A549 (cell line): Measurements from ENCODE around the gene TLCD2. TPM values are rescaled to one million over a fixed set of nuclear protein-coding genes. Genes with fewer than 3 reads are reported as not detected.

ENCODE experiments used
- ATAC-seq, 2 experiments: fragments of 200-7000 bp in 1 of 2; fragments of >200 bp in 1 of 2; cut with Nextera tagmentation in 1 of 2; cut with Tn5 transposase in 1 of 2; 3 replicates each; pipeline versions ENCODE4 v1.8.0 to v1.9.1; 2018 to 2020; ENCODE audit warnings: mild to moderate bottlenecking in 1 of 2, moderate library complexity in 1 of 2
- CTCF ChIA-PET: fragments of 300-600 bp; sonication (Branson Sonifier 250); formaldehyde crosslinking; extraction: SDS; loops from one replicate; lab custom pipeline; 2021; ENCODE audit warnings: antibody characterized with exemption, inconsistent platforms; lab: Yijun Ruan, JAX
- POLR2A ChIA-PET: fragments of 350-600 bp; formaldehyde crosslinking; extraction: SDS; loops from one replicate; lab custom pipeline; 2021; ENCODE audit warnings: antibody characterized with exemption, inconsistent platforms; lab: Yijun Ruan, JAX
- DNase-seq, 2 experiments: peaks; one replicate each; pipeline versions ENCODE4 v3.0.0 to v3.0.0-alpha.2; 2011 to 2016; ENCODE audit warnings: low read depth in 1 of 2, low spot score in 1 of 2
- FAIRE-seq: peaks from 2 replicates; lab custom pipeline; 2011; peaks lifted over from hg19 to GRCh38; lab: Jason Lieb, UNC
- H3K27ac ChIP-seq, 2 experiments: fragments of >200 bp; sonication (Bioruptor Twin); formaldehyde crosslinking; 3 replicates each; pipeline ENCODE4 v1.5.1; 2016 to 2017
- H3K4me1 ChIP-seq: fragments of >200 bp; sonication (Bioruptor Twin); formaldehyde crosslinking; 3 replicates; pipeline ENCODE4 v1.6.1; 2016
- H3K4me2 ChIP-seq: fragments of >200 bp; sonication (Bioruptor Twin); formaldehyde crosslinking; 3 replicates; pipeline ENCODE4 v1.6.1; 2016
- H3K4me3 ChIP-seq: fragments of >200 bp; sonication (Bioruptor Twin); formaldehyde crosslinking; 3 replicates; pipeline ENCODE4 v1.5.1; 2016
- H3K9me3 ChIP-seq: fragments of >200 bp; sonication (Bioruptor Twin); formaldehyde crosslinking; 3 replicates; pipeline ENCODE4 v1.6.1; 2016
- CBX2 ChIP-seq: fragments of 200-600 bp; sonication (generic); IDR thresholded peaks from 2 replicates; pipeline ENCODE4 v1.6.1; 2016; ENCODE audit warnings: low read depth, mild to moderate bottlenecking, borderline replicate concordance
- CHD4 ChIP-seq: fragments of 200-600 bp; sonication (generic); IDR thresholded peaks from 2 replicates; pipeline ENCODE4 v1.6.1; 2016; ENCODE audit warnings: antibody characterized with exemption, mild to moderate bottlenecking, borderline replicate concordance
- EP300 ChIP-seq, 2 experiments: fragments of >200 bp; sonication (Bioruptor Twin); formaldehyde crosslinking; IDR thresholded peaks; 2 replicates in 1 of 2; 3 replicates in 1 of 2; pipeline ENCODE4 v1.6.1; 2016 to 2017
- FOSL2 ChIP-seq, 2 experiments: fragments of 450-650 bp in 1 of 2; fragments of >200 bp in 1 of 2; sonication (Bioruptor Twin) in 1 of 2; formaldehyde crosslinking; IDR thresholded peaks; 2 replicates each; pipeline versions ENCODE4 v1.5.0 to v1.6.1; 2016 to 2020; ENCODE audit warnings: mild to moderate bottlenecking in 1 of 2, moderate library complexity in 1 of 2
- GATA3 ChIP-seq: IDR thresholded peaks from 2 replicates; pipeline ENCODE4 v1.6.1; 2012; ENCODE audit warnings: borderline replicate concordance
- HDAC2 ChIP-seq: fragments of 200-600 bp; sonication (generic); IDR thresholded peaks from 2 replicates; pipeline ENCODE4 v1.6.1; 2016
- HEYL ChIP-seq: fragments of 250-450 bp; sonication (Bioruptor Pico); IDR thresholded peaks from 2 replicates; pipeline ENCODE4 v1.8.0; 2021; ENCODE audit warnings: mild to moderate bottlenecking, moderate library complexity
- HOXB5 ChIP-seq: fragments of 250-450 bp; sonication (Bioruptor Pico); IDR thresholded peaks from 2 replicates; pipeline ENCODE4 v1.5.0; 2020; ENCODE audit warnings: mild to moderate bottlenecking, moderate library complexity
- JUN ChIP-seq, 2 experiments: fragments of >200 bp; sonication (Bioruptor Twin); formaldehyde crosslinking; IDR thresholded peaks; 2 replicates in 1 of 2; 3 replicates in 1 of 2; pipeline ENCODE4 v1.6.1; 2016 to 2017
- KDM1A ChIP-seq: fragments of 200-600 bp; sonication (generic); IDR thresholded peaks from 2 replicates; pipeline ENCODE4 v1.6.1; 2016; ENCODE audit warnings: low read depth, mild to moderate bottlenecking
- KDM5A ChIP-seq: fragments of 200-600 bp; sonication (generic); IDR thresholded peaks from 2 replicates; pipeline ENCODE4 v1.6.1; 2016; ENCODE audit warnings: antibody characterized with exemption, mild to moderate bottlenecking
- MAZ ChIP-seq: fragments of 150-350 bp; IDR thresholded peaks from 2 replicates; pipeline ENCODE4 v1.6.1; 2014; ENCODE audit warnings: antibody characterized with exemption, low read depth, low read length, borderline replicate concordance
- NFE2L2 ChIP-seq: fragments of 150-350 bp; conservative IDR thresholded peaks from 2 replicates; pipeline ENCODE4 v1.6.1; 2014; ENCODE audit warnings: low read length
- NR3C1 ChIP-seq: fragments of >200 bp; sonication (Bioruptor Twin); formaldehyde crosslinking; IDR thresholded peaks from 3 replicates; pipeline ENCODE4 v1.6.1; 2017
- PHF8 ChIP-seq: fragments of 200-600 bp; sonication (generic); IDR thresholded peaks from 2 replicates; pipeline ENCODE4 v1.6.1; 2016; ENCODE audit warnings: low read depth, mild to moderate bottlenecking, antibody characterized with exemption, moderate library complexity, borderline replicate concordance
- POLR2A ChIP-seq: IDR thresholded peaks from 2 replicates; pipeline ENCODE4 v1.6.1; 2012; ENCODE audit warnings: mild to moderate bottlenecking, low read length
- POLR2AphosphoS2 ChIP-seq: conservative IDR thresholded peaks from 2 replicates; pipeline ENCODE4 v1.6.1; 2012; ENCODE audit warnings: low read length, improper control_type of control experiment, inconsistent platforms
- RAD21 ChIP-seq, 2 experiments: fragments of >200 bp in 1 of 2; sonication (Bioruptor Twin) in 1 of 2; formaldehyde crosslinking in 1 of 2; IDR thresholded peaks in 1 of 2; conservative IDR thresholded peaks in 1 of 2; 2 replicates in 1 of 2; 3 replicates in 1 of 2; pipeline ENCODE4 v1.6.1; 2012 to 2018; ENCODE audit warnings: inconsistent platforms in 1 of 2
- REST ChIP-seq: fragments of 200-600 bp; sonication (generic); IDR thresholded peaks from 2 replicates; pipeline ENCODE4 v1.6.1; 2016; ENCODE audit warnings: antibody characterized with exemption, mild to moderate bottlenecking, moderate library complexity
- RFX5 ChIP-seq: fragments of 450-650 bp; IDR thresholded peaks from 2 replicates; pipeline ENCODE4 v1.7.1; 2014; ENCODE audit warnings: antibody characterized with exemption, mild to moderate bottlenecking, moderate library complexity
- RNF2 ChIP-seq: fragments of 200-600 bp; sonication (generic); IDR thresholded peaks from 2 replicates; pipeline ENCODE4 v1.6.1; 2016; ENCODE audit warnings: low read depth, mild to moderate bottlenecking, antibody characterized with exemption, moderate library complexity, borderline replicate concordance
- TP53 ChIP-seq: fragments of 250-450 bp; sonication (Bioruptor Pico); IDR thresholded peaks from 2 replicates; pipeline ENCODE4 v1.5.0; 2021; ENCODE audit warnings: mild to moderate bottlenecking, moderate library complexity
- USF2 ChIP-seq: fragments of 450-650 bp; IDR thresholded peaks from 2 replicates; pipeline ENCODE4 v1.6.1; 2014; ENCODE audit warnings: antibody characterized with exemption
- ZC3H11A ChIP-seq: fragments of 450-650 bp; IDR thresholded peaks from 2 replicates; pipeline ENCODE4 v1.6.1; 2014; ENCODE audit warnings: antibody characterized with exemption, mild to moderate bottlenecking
- ZNF302 ChIP-seq: fragments of 250-450 bp; sonication (Bioruptor Pico); IDR thresholded peaks from 2 replicates; pipeline ENCODE4 v1.9.0; 2021; ENCODE audit warnings: inconsistent platforms, mild to moderate bottlenecking, moderate library complexity
- ZSCAN20 ChIP-seq: fragments of 250-450 bp; sonication (Bioruptor Pico); IDR thresholded peaks from 2 replicates; pipeline ENCODE4 v1.8.0; 2022; ENCODE audit warnings: mild to moderate bottlenecking, moderate library complexity
- WGBS: methylation state at CpG from one replicate; pipeline ENCODE4 v1.1.6; 2017; ENCODE audit errors: missing lambda C conversion rate; 5-methylcytosine and 5-hydroxymethylcytosine counted together
- polyA plus RNA-seq, 4 experiments: library from polyadenylated mRNA; depleted of rRNA in 3 of 4; stranded (reverse); fragments of >200 nt; fragmentation: RNase III in 1 of 4; extraction: RNeasy Plus Mini Kit Qiagen cat#74134 plus additional on column Dnase treatment in 1 of 4; gene quantifications; 2 replicates in 3 of 4; 3 replicates in 1 of 4; pipeline ENCODE4 v1.2.3, GENCODE V29; 2011 to 2017
- TF ChIP-seq, protein P1 (sequence below): fragments of 150-350 bp; IDR thresholded peaks from 2 replicates; pipeline ENCODE4 v1.6.1; 2014; ENCODE audit warnings: low read depth, mild to moderate bottlenecking, low read length
- TF ChIP-seq, protein P2 (sequence below): fragments of >200 bp; sonication (Bioruptor Twin); formaldehyde crosslinking; IDR thresholded peaks from 3 replicates; pipeline ENCODE4 v1.5.1; 2016

TLCD2 gene
- polyA plus RNA-seq, 2 of the 4 experiments (the other 2 are of a cell fraction): 3.5 to 4.5 TPM

GRCh38 chr17:1745513-1746020 is 35.4 kb upstream of the TLCD2 start:
- no peak for TF ChIP-seq RAD21 (conservative IDR thresholded peaks at IDR 0.05 in 1 of 2, IDR thresholded peaks at IDR 0.05 in 1 of 2)
- no peak for TF ChIP-seq NR3C1
- TF ChIP-seq REST: no peak
- TF ChIP-seq GATA3: no peak
- no peak for TF ChIP-seq HOXB5 (CRISPR knock-in tag)
- no peak for TF ChIP-seq HDAC2
- TF ChIP-seq, protein P1, sequence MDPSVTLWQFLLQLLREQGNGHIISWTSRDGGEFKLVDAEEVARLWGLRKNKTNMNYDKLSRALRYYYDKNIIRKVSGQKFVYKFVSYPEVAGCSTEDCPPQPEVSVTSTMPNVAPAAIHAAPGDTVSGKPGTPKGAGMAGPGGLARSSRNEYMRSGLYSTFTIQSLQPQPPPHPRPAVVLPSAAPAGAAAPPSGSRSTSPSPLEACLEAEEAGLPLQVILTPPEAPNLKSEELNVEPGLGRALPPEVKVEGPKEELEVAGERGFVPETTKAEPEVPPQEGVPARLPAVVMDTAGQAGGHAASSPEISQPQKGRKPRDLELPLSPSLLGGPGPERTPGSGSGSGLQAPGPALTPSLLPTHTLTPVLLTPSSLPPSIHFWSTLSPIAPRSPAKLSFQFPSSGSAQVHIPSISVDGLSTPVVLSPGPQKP: no peak
- TF ChIP-seq CHD4: no peak
- TF ChIP-seq RFX5: no peak
- TF ChIP-seq FOSL2 (IDR thresholded peaks at IDR 0.05): no peak
- TF ChIP-seq FOSL2 (CRISPR knock-in tag; IDR thresholded peaks at IDR 0.05): no peak
- no peak for TF ChIP-seq NFE2L2
- no peak for TF ChIP-seq JUN (IDR thresholded peaks at IDR 0.05)
- TF ChIP-seq ZSCAN20: no peak
- TF ChIP-seq CBX2: no peak
- TF ChIP-seq RNF2: no peak
- TF ChIP-seq ZNF302: no peak
- no peak for TF ChIP-seq POLR2AphosphoS2
- H3K4me3 ChIP-seq: no peak overlapping the region
- ChIA-PET POLR2A (no interaction called here), CTCF (interaction anchor here (0.7 to 5.7 kb wide), 6 partner anchors 8 to 42 kb away, joined by 3 to 20 read pairs (median 3); no protein-coding TSS in a partner anchor)
- ATAC-seq (peak; percentile 8 to 30; a peak in 1 of 6 replicates), FAIRE-seq (no peak), DNase-seq (no peak)
- H3K27ac ChIP-seq: no peak overlapping the region
- no peak overlapping the region for H3K4me2 ChIP-seq
- 84% methylated on average over 10 of the region's 12 CpGs for WGBS
- peaks cover 6% of the 10 kb centered on the region; the same call in 1 of the 3 replicates for H3K4me1 ChIP-seq
- peaks cover 15% of the 10 kb centered on the region for H3K9me3 ChIP-seq

DNA sequence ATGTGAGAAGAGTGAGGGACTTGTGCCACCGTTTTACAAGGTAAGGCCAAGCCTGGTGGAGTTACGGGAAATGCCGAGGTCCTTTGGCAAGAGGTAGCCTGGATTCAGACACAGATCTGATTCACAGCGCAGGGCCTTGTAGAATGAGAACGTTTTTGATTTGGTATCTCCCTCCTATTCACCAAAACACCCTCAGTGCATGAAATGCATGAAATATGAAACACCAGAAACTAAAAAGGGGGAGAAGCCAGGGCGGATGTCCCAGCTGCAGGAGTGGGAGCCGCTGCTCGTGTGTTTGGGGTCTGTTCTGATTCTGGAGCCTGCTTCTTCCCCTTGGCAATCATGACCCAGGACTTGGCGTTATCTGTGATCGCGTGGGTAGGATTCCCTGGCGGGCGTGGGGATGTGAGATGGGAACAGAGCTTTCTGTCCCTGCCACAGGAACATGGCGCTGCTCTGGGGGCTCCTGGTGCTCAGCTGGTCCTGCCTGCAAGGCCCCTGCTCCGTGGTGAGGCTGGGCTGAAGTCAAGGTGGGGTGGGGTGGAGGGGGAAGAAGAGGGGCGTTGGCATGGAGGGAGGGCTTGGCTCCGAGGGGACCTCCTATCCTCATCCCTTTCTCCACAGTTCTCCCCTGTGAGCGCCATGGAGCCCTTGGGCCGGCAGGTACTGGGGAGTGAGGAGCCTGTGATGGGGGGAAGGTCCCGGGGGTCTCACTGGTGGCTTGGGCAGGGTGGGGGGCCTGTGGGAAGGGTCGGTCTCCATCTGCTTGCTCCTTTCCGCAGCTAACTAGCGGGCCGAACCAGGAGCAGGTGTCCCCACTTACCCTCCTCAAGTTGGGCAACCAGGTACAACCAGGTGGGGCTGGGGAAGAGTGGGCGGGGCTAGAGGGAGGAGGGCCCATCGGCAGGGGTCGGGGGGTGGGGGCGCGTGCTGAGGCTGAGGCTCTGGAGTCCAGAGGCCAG is 34.7 kb upstream of the TLCD2 start:
- FAIRE-seq: no peak
- H3K4me1 ChIP-seq: peaks cover 6% of the 10 kb centered on the region; the same call in 1 of the 3 replicates
- DNase-seq: no peak
- no peak for TF ChIP-seq ZC3H11A
- no peak for TF ChIP-seq POLR2A
- no peak for TF ChIP-seq PHF8
- no peak for TF ChIP-seq ZSCAN20
- TF ChIP-seq, protein P2, sequence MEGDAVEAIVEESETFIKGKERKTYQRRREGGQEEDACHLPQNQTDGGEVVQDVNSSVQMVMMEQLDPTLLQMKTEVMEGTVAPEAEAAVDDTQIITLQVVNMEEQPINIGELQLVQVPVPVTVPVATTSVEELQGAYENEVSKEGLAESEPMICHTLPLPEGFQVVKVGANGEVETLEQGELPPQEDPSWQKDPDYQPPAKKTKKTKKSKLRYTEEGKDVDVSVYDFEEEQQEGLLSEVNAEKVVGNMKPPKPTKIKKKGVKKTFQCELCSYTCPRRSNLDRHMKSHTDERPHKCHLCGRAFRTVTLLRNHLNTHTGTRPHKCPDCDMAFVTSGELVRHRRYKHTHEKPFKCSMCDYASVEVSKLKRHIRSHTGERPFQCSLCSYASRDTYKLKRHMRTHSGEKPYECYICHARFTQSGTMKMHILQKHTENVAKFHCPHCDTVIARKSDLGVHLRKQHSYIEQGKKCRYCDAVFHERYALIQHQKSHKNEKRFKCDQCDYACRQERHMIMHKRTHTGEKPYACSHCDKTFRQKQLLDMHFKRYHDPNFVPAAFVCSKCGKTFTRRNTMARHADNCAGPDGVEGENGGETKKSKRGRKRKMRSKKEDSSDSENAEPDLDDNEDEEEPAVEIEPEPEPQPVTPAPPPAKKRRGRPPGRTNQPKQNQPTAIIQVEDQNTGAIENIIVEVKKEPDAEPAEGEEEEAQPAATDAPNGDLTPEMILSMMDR: no peak
- TF ChIP-seq EP300 (IDR thresholded peaks at IDR 0.05): no peak
- no peak for TF ChIP-seq CHD4
- no peak for TF ChIP-seq KDM5A
- no peak for TF ChIP-seq HEYL (CRISPR knock-in tag)
- no peak for TF ChIP-seq CBX2
- no peak for TF ChIP-seq MAZ
- no peak for TF ChIP-seq KDM1A
- TF ChIP-seq HDAC2: no peak
- no peak for TF ChIP-seq TP53 (CRISPR knock-in tag)
- TF ChIP-seq USF2: no peak
- TF ChIP-seq HOXB5 (CRISPR knock-in tag): no peak
- no peak for TF ChIP-seq JUN (IDR thresholded peaks at IDR 0.05)
- ChIA-PET CTCF (interaction anchor here (1.0 to 1.7 kb wide), 3 partner anchors 8 to 43 kb away, joined by 3 to 5 read pairs (median 3); no protein-coding TSS in a partner anchor), POLR2A (no interaction called here)
- peak in 1 of 2 experiments; percentile 18; a peak in 3 of 6 replicates for ATAC-seq
- H3K27ac ChIP-seq: no peak overlapping the region
- WGBS: 75% methylated on average over 27 of the region's 29 CpGs
- no peak overlapping the region for H3K4me2 ChIP-seq
- no peak overlapping the region for H3K4me3 ChIP-seq
- peaks cover 15% of the 10 kb centered on the region for H3K9me3 ChIP-seq
